ENCODE measurements around the gene KLK14.

- TF ChIP-seq CTCF (IDR thresholded peaks at IDR 0.05) (no peak), POLR2A (IDR thresholded peaks at IDR 0.05) (no peak)
Measured at GRCh38 chr19:51093510-51094345, 11.0 kb upstream of the KLK14 start.
